Endothelial cell of hepatic sinusoid (primary cell): Measurements from ENCODE around the gene MBD3.

Source experiments
- in situ Hi-C: cut with HindIII; loops from 2 replicates; pipeline ENCODE4 v1.10.0; 2017; ENCODE audit warnings: low sequenced_read_pairs

MBD3 gene

GRCh38 chr19:1601613-1602064 is 9.0 kb upstream of the MBD3 start:
- in situ Hi-C loops, result no loop called here

GRCh38 chr19:1599460-1599846 is 6.8 kb upstream of the MBD3 start:
- in situ Hi-C loops, result no loop called here

- in situ Hi-C loops, result no loop called here
Observed at GRCh38 chr19:1598777-1599459, 6.3 kb upstream of the MBD3 start.

GRCh38 chr19:1593501-1593772 is 772 bp upstream of the MBD3 start:
- in situ Hi-C loops, result no loop called here

GRCh38 chr19:1592024-1592754 is 476 bp downstream of the MBD3 start:
- in situ Hi-C loops, result no loop called here

- in situ Hi-C loops, result no loop called here
Observed at GRCh38 chr19:1591421-1592023, 1.1 kb downstream of the MBD3 start.

GRCh38 chr19:1590641-1591397 is 1.8 kb downstream of the MBD3 start:
- in situ Hi-C loops, result no loop called here

GRCh38 chr19:1587872-1588271 is 4.8 kb downstream of the MBD3 start:
- in situ Hi-C loops, result loop anchor here (5.0 kb wide), 1 partner anchor 66 kb away; the partner anchor contains the start of gene PLK5

GRCh38 chr19:1585243-1585580 is 7.5 kb downstream of the MBD3 start:
- in situ Hi-C loops, result loop anchor here (5.0 kb wide), 1 partner anchor 63 kb away; the partner anchor contains the start of gene PLK5

- in situ Hi-C loops, result loop anchor here (5.0 kb wide), 1 partner anchor 62 kb away; the partner anchor contains the start of gene PLK5
Observed at GRCh38 chr19:1584500-1585242, 8.0 kb downstream of the MBD3 start.

GRCh38 chr19:1582201-1582600 is 10.5 kb downstream of the MBD3 start:
- in situ Hi-C loops, result no loop called here

GRCh38 chr19:1580957-1581356 is 11.7 kb downstream of the MBD3 start:
- in situ Hi-C loops, result no loop called here

- in situ Hi-C loops, result no loop called here
Observed at GRCh38 chr19:1580382-1580781, 12.3 kb downstream of the MBD3 start.

- in situ Hi-C loops, result no loop called here
Observed at GRCh38 chr19:1579222-1579621, 13.4 kb downstream of the MBD3 start.

- in situ Hi-C loops, result no loop called here
Observed at GRCh38 chr19:1577929-1578618, 14.6 kb downstream of the MBD3 start.

- in situ Hi-C loops, result no loop called here
Observed at GRCh38 chr19:1577090-1577928, 15.4 kb downstream of the MBD3 start.

GRCh38 chr19:1576242-1577089 is 16.2 kb downstream of the MBD3 start:
- in situ Hi-C loops, result no loop called here
